ENCODE results near the gene TREM1.

GRCh38 chr6:41288030-41288753 is 1.7 kb upstream of the TREM1 start:
- TF ChIP-seq EP300 (IDR thresholded peaks at IDR 0.05): no peak
- TF ChIP-seq CTCF (IDR thresholded peaks at IDR 0.05): no peak
- TF ChIP-seq POLR2A (IDR thresholded peaks at IDR 0.05): no peak
